BLaER1 (cell line): Measurements from ENCODE around the gene COPG1.
A peak's percentile ranks its signal among the peaks of the same experiment; 100 is the strongest.

Source experiments
- H3K27ac ChIP-seq: shearing (Covaris generic); formaldehyde crosslinking; 2 replicates; pipeline ENCODE4 v1.8.1; 2022
- H3K27me3 ChIP-seq: shearing (Covaris generic); formaldehyde crosslinking; 2 replicates; pipeline ENCODE4 v1.8.1; 2022
- H3K36me3 ChIP-seq: shearing (Covaris generic); formaldehyde crosslinking; 2 replicates; pipeline ENCODE4 v1.8.1; 2022
- H3K4me1 ChIP-seq: shearing (Covaris generic); formaldehyde crosslinking; 2 replicates; pipeline ENCODE4 v1.8.1; 2022
- H3K4me2 ChIP-seq: shearing (Covaris generic); formaldehyde crosslinking; 2 replicates; pipeline ENCODE4 v1.8.1; 2022
- H3K4me3 ChIP-seq: shearing (Covaris generic); formaldehyde crosslinking; 2 replicates; pipeline ENCODE4 v1.8.1; 2022
- H3K9ac ChIP-seq: shearing (Covaris generic); formaldehyde crosslinking; 2 replicates; pipeline ENCODE4 v1.8.1; 2022
- H3K9me3 ChIP-seq: shearing (Covaris generic); formaldehyde crosslinking; 2 replicates; pipeline ENCODE4 v1.8.1; 2022
- H4K20me1 ChIP-seq: shearing (Covaris generic); formaldehyde crosslinking; 2 replicates; pipeline ENCODE4 v1.8.1; 2022
- Cebpa-rat ChIP-seq: shearing (Covaris generic); IDR thresholded peaks from 2 replicates; pipeline ENCODE4 v1.8.1; 2022

The COPG1 gene

GRCh38 chr3:129291236-129291886 is 42.0 kb downstream of the COPG1 start:
- Histone ChIP-seq H3K36me3 (peaks cover 100% of the 10 kb centered on the region), H3K27me3 (no peaks in the 10 kb centered on the region), H3K4me1 (no peaks in the 10 kb centered on the region), H3K4me3 (no peak overlapping the region), H3K9ac (no peak overlapping the region), H3K4me2 (no peak overlapping the region), H3K9me3 (no peaks in the 10 kb centered on the region), H3K27ac (no peak overlapping the region), H4K20me1 (peaks cover 99% of the 10 kb centered on the region)
- TF ChIP-seq Cebpa-rat: no peak

- H3K36me3 ChIP-seq: peaks cover 100% of the 10 kb centered on the region
Measured at GRCh38 chr3:129295286-129295685, 45.9 kb downstream of the COPG1 start.

GRCh38 chr3:129304146-129304961 is 54.9 kb downstream of the COPG1 start:
- Histone ChIP-seq H3K9me3 (no peaks in the 10 kb centered on the region), H3K36me3 (peaks cover 88% of the 10 kb centered on the region), H3K27me3 (no peaks in the 10 kb centered on the region), H3K27ac (peak overlapping the region; percentile 23; the same call in 1 of the 2 replicates), H3K9ac (no peak overlapping the region), H3K4me3 (no peak overlapping the region), H4K20me1 (peaks cover 86% of the 10 kb centered on the region), H3K4me1 (peaks cover 36% of the 10 kb centered on the region), H3K4me2 (peak overlapping the region; percentile 25; the same call in 1 of the 2 replicates)
- no peak for TF ChIP-seq Cebpa-rat

More at GRCh38 chr3:129295286-129295685, 45.9 kb downstream of the COPG1 start:
- no peak overlapping the region for H3K4me2 ChIP-seq
- H3K9me3 ChIP-seq: no peaks in the 10 kb centered on the region
- H3K27me3 ChIP-seq: no peaks in the 10 kb centered on the region
- no peak for TF ChIP-seq Cebpa-rat
- peaks cover 99% of the 10 kb centered on the region for H4K20me1 ChIP-seq
- no peak overlapping the region for H3K9ac ChIP-seq
- no peak overlapping the region for H3K27ac ChIP-seq
- H3K4me3 ChIP-seq: no peak overlapping the region
- no peaks in the 10 kb centered on the region for H3K4me1 ChIP-seq

- Histone ChIP-seq H3K9me3 (no peaks in the 10 kb centered on the region), H3K4me2 (peak overlapping the region; percentile 25; the same call in 1 of the 2 replicates), H3K4me1 (peaks cover 36% of the 10 kb centered on the region), H3K4me3 (no peak overlapping the region), H3K36me3 (peaks cover 82% of the 10 kb centered on the region), H3K9ac (no peak overlapping the region), H4K20me1 (peaks cover 80% of the 10 kb centered on the region), H3K27me3 (no peaks in the 10 kb centered on the region), H3K27ac (peak overlapping the region; percentile 23; the same call in 1 of the 2 replicates)
- TF ChIP-seq Cebpa-rat: no peak
Measured at GRCh38 chr3:129304962-129305222, 55.5 kb downstream of the COPG1 start.

- Histone ChIP-seq H3K4me3 (no peak overlapping the region), H3K9me3 (no peaks in the 10 kb centered on the region), H3K36me3 (peaks cover 75% of the 10 kb centered on the region), H3K4me2 (peak overlapping the region; percentile 63), H3K27me3 (no peaks in the 10 kb centered on the region), H3K4me1 (peaks cover 36% of the 10 kb centered on the region), H3K9ac (no peak overlapping the region), H4K20me1 (peaks cover 80% of the 10 kb centered on the region), H3K27ac (peak overlapping the region; percentile 37; the same call in 1 of the 2 replicates)
- TF ChIP-seq Cebpa-rat: no peak
Measured at GRCh38 chr3:129305592-129306091, 56.2 kb downstream of the COPG1 start.

GRCh38 chr3:129308636-129309035 is 59.2 kb downstream of the COPG1 start:
- Histone ChIP-seq H3K4me3 (no peak overlapping the region), H3K9me3 (no peaks in the 10 kb centered on the region), H3K4me2 (no peak overlapping the region), H3K4me1 (peaks cover 38% of the 10 kb centered on the region), H3K9ac (no peak overlapping the region), H3K27me3 (no peaks in the 10 kb centered on the region), H3K36me3 (peaks cover 50% of the 10 kb centered on the region), H4K20me1 (peaks cover 72% of the 10 kb centered on the region), H3K27ac (no peak overlapping the region)
- no peak for TF ChIP-seq Cebpa-rat

- no peak overlapping the region for H3K27ac ChIP-seq
- H4K20me1 ChIP-seq: peaks cover 72% of the 10 kb centered on the region
- H3K4me1 ChIP-seq: peaks cover 31% of the 10 kb centered on the region
- H3K9me3 ChIP-seq: no peaks in the 10 kb centered on the region
- no peak for TF ChIP-seq Cebpa-rat
- H3K9ac ChIP-seq: no peak overlapping the region; the same call in 1 of the 2 replicates
- H3K4me2 ChIP-seq: no peak overlapping the region
- H3K4me3 ChIP-seq: no peak overlapping the region
- H3K36me3 ChIP-seq: peaks cover 33% of the 10 kb centered on the region
- no peaks in the 10 kb centered on the region for H3K27me3 ChIP-seq
Measured at GRCh38 chr3:129310111-129311011, 61.0 kb downstream of the COPG1 start.

GRCh38 chr3:129311054-129311902 is 61.9 kb downstream of the COPG1 start:
- no peak overlapping the region for H3K4me2 ChIP-seq

More at GRCh38 chr3:129311054-129311902, 61.9 kb downstream of the COPG1 start:
- Histone ChIP-seq H4K20me1 (peaks cover 66% of the 10 kb centered on the region), H3K27me3 (no peaks in the 10 kb centered on the region), H3K36me3 (peaks cover 23% of the 10 kb centered on the region), H3K9ac (no peak overlapping the region; the same call in 1 of the 2 replicates), H3K4me1 (peaks cover 22% of the 10 kb centered on the region), H3K4me3 (no peak overlapping the region), H3K27ac (no peak overlapping the region), H3K9me3 (no peaks in the 10 kb centered on the region)
- no peak for TF ChIP-seq Cebpa-rat
